Myocyte (in vitro differentiated cells): ENCODE data around the gene PRCC. TPM values are rescaled to one million over a fixed set of nuclear protein-coding genes. Genes with fewer than 3 reads are reported as not detected.

Experiments used
- DNase-seq: peaks from one replicate; pipeline ENCODE4 v3.0.0-alpha.2; 2012; ENCODE audit warnings: low read depth
- total RNA-seq: library from RNA; depleted of rRNA; stranded (reverse); fragments of >200 nt; gene quantifications from 2 replicates; pipeline ENCODE4 v1.2.3, GENCODE V29; 2014

Gene PRCC
- total RNA-seq, 1 donor from 2014 or later: 52.6 TPM

DNA sequence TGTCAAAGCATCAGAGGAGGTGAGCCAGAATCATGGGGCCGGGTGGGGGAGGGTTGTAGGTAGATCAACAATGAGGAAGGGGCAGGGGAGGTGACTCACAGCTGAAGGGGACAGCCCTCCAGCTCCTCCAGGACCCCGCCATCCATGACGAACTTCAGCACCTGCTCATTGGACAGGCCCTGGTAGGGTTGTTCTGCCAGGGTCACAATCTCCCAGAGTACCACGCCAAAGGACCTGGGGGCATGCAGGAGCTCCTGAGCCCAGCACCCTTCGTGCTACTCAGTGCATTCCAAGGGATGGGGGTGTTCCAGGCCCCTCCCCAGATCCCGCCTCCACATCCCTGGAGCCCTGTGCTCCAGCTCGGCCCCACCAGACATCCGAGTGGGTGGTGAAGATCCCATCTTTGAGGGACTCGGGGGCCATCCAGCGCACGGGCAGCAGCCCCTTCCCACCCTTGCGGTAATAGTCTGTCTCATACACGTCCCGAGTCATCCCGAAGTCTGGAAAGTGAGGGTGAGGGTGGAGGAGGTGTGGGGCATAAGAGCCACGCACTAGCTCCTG is 74.0 kb downstream of the PRCC start:
- DNase-seq: no peak

DNA sequence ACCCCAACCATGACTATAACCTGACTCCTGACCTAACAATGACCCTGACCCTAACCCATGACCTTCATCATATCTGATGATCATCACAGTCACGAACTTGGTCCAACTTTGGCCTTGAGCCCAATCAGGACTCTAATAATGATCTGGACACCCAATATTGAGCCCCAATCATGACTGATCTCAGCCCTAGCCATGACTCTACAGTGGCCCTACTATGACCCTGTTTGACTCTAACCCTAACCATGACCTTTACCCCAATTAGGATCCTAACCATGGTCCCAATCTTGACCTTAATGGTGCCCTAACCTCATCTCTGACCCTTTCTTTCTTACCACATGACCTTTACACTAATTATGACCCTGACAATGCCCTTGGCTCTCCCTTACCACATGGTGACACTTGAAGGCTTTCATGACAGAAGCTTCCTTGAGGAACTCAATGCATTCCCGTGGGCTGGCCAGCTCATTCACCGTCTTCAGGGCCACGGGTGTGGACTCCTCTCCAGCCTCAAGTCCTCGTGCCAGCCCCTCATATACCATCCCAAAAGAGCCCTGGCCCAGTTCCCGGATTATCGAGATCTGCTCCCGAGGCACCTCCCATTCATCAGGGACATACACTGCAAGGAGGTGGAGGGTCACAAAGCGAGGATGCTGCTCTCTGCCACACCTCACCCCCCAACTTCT is 75.4 kb downstream of the PRCC start:
- DNase-seq: no peak

DNA sequence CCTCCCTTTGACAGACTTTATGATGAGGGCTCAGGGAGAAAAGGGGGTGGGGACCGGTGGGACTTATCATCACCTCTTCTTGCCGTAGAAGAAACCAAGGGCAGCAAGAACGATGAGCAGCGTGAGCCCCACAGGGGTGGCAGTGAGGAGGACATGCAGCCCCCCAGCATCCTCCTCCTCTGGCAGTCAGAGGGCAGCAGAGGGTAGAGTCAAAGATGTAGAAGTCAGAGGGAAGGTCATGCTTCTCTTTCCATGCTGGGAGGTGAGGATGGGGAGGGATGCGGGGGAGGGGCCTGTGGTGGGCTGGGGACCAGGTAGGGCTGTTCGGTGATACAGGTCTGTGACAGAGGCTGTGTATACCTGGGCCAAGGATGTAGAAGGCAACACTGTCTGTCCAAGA is 76.8 kb downstream of the PRCC start:
- no peak for DNase-seq

DNA sequence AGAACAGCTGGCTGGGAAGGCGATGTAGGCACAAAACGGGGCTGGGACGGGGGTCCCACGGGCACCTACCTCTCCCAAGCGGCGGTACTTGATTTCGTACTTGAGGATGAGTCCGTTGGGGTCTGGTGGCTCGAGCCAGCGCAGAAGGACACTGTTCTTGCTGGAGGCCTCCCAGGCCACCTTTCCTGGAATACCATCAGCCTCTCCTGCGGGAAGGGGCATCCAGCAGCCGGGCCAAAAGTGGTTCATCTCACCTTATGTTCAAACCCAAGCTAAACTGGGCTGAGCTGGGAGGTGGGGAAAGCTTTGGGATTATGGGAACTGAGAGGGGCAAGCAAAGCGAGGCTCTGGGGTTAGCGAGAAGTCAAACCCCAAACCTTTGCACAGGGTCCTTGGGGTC is 77.3 kb downstream of the PRCC start:
- no peak for DNase-seq

DNA sequence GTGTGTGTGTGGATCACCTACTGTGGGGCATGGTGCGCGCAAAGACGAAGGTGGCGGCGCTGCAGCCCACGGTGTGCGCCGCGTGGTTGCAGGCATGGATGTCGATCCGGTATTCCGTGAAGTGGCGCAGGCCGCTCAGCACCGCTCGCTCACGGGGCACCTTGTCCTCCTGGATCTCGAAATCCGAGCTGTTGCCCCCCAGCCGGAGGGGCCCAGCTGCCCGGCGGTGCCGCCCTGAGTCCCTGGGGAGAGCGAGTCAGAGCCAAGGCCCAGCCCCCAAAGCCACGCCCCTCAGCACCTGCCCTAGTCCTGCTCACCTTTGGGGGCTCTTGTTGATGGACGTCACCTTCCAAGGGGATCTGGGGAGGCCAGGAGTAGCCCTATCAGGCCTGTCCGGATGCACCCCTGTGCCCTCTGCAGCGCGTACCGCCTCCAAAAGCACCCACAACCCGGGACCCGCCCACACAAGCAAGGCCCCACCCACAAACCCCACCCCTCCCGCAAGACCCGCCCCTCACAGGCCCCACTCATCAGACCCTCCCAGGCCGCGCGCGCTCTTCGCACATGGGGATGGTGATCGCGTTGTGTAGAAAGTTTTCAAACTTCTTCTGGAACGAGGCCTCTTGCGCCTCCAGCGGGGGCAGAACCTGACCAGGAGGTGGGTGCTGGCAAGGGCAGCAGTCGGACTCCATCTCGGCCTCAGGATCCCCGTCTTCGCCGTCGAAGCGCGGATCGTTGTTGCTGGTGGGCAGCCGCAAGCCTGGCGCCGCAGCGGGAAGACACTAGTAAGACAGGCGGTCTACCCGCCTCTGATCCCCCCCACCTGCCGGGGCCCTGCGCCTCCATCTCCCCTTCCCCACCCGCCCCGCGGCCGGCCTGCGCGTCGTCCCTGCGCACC is 78.0 kb downstream of the PRCC start:
- DNase-seq: no peak

DNA sequence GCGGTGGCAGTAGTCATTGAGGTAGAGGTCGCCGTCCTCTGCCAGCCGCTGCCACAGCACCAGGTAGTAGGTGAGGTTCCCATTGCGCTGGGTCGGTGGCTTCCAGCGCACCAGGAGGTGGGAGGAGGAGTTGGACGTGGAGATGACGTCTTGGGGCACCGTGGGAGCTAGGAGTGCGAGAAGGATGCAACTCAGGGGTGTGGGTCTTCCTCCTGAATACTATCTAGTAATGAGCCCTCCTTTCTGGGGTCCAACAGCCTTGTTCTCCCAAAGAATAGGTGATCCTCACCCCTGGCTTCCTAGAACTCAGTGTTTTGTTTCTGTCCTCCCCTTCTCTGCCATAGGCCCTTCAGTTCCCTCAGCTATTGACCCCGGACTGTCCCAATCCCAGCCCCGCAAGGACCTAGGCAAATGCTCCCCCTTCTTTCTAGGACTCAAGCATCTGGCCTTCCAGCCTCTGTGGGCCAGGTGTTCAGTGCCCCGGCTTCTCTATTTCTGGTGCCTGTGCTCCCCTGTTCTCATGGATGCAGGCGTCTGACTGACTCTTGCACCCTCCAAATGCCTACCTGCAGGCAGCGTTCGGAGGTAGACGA is 78.7 kb downstream of the PRCC start:
- DNase-seq: no peak

DNA sequence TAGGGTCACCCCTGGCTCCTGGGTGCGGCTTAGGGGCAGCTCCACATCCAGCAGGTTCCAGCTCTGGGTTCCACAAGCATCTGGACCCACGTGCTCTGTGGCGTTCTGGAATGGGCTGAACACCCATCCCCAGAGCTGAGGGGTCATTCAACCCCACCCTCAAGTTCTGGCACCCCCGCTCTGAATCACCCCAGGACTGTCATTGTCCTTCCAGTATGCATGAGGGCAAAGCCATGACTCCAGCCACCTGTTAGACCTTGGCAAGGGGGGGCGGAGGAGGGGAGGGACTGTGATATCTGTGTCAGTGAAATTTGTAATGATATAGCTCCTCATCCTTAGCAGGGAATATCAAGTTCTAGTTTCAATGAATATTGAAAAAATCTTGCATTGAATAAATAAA is 79.3 kb downstream of the PRCC start:
- DNase-seq: peak; percentile 52

DNA sequence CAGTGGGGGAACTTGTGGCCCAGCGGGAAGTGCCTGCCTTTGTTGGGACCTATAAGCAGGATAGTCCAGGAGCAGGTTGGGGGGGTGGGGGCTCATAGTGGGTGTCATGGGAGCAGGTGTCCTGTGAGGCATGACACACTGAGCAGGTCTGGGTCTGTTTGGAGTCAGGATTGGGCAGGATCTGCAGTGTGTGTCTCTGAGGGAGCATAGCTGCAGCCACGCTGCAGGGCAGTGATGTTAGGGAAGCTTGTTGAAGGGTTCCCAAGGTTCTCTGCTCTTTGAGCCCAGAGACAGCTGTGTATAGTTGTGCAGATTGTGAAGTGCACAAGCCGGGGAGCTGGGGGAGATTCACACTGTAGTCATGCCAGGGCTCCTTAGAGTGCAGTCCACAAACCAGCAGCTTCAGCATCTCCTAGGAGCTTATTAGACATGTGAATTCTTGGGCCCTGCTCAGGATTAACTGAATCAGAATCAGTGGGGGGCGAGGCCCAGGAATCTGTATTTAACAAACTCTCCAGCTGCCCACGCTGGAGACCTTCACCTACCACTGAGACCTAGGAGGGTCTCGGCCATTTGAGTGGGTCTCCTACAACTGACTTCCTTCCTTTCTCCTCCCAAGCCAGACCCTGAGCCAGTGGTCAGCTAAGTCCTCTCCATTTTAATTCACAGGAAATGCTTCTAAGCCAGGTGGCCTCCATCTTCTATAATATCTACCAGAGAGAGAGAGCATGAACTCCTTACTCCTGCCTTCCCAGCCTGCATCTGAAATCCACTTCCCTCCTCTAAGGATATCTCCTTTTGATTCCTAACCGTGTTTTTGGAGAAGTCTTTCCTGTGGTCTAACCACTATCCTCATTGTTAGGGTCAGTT is 80.5 kb downstream of the PRCC start:
- DNase-seq: no peak

DNA sequence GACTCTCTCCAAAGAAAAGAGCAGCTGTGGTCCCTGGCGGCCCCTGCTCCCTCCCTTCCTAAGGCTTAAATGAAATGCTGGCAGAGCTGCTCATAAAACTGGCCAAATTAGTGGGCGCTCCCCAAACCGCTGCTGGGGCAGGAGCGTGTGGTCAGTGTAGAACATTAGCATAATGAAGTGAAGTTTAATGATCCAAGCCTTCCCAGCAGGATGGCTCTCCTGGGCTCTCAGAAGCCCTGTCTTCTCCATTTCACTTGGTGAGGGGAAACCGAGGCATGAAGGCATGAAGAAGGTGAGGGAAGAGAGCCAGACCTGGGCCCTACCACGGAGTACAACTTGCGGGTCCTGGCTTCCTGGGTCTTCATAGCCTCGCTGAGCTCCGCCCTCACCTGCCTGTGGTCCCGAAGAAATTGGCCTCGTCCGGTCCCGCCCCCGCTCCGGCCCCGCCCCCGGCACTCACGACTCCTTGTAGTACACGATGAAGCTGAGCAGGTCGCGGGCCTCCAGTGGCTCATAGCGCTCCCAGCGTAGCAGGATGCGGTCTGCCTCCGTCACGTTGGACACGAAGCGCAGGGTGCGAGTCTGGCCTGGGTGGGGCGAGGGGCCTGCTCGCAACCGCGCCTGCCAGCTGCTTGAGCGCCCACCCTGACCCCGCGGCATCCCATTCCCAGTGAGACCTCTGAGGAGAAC is 81.3 kb downstream of the PRCC start:
- DNase-seq: peak; percentile 56

DNA sequence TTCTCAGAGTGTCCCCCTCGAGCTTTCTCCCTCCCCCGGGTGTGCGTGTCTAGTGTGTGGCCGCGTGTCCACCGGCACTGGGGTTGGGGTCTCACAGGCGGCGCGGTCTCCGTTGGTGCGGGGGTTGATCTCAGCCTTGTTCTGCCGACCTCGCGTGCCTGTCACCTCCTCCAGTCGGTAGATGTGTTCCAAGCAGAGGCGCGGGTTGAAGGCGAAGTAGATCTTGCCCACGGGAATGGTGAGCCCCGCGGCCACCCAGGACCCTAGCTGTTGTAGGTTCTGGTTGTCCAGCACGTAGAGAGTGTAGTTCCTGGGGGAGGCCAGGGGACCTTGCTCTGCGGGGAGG is 81.8 kb downstream of the PRCC start:
- DNase-seq: no peak

Other genes with a start within 250 kb of the PRCC start
- 0.24 and 0.52 TPM in 2 replicates for gene IQGAP3, start 195.0 kb upstream of the PRCC start, total RNA-seq
- 0.19 TPM in 1 of 2 replicates, not detected in the other for gene TTC24, start 187.8 kb upstream of the PRCC start, total RNA-seq
- 51.9 and 55.3 TPM in 2 replicates for gene NAXE, start 175.8 kb upstream of the PRCC start, total RNA-seq
- 23.4 and 29.6 TPM in 2 replicates for gene GPATCH4, start 166.1 kb upstream of the PRCC start, total RNA-seq
- gene HAPLN2, start 148.1 kb upstream of the PRCC start, total RNA-seq: not detected in 2 replicates
- gene BCAN, start 125.4 kb upstream of the PRCC start, total RNA-seq: 0.11 TPM in 1 of 2 replicates, not detected in the other
- gene NES, start 90.1 kb upstream of the PRCC start, total RNA-seq: 1,770 and 2,264 TPM in 2 replicates
- gene CRABP2, start 62.0 kb upstream of the PRCC start, total RNA-seq: 5.3 and 6.2 TPM in 2 replicates
- 8.9 and 13.5 TPM in 2 replicates for gene METTL25B, start 39.1 kb upstream of the PRCC start, total RNA-seq
- 12.8 and 19.7 TPM in 2 replicates for gene ISG20L2, start 38.8 kb upstream of the PRCC start, total RNA-seq
- 60.6 and 65.6 TPM in 2 replicates for gene MRPL24, start 26.4 kb upstream of the PRCC start, total RNA-seq
- gene HDGF, start 15.9 kb upstream of the PRCC start, total RNA-seq: 299 and 305 TPM in 2 replicates
- not detected in 2 replicates for gene SH2D2A, start 49.3 kb downstream of the PRCC start, total RNA-seq
- 0.05 TPM in 1 of 2 replicates, not detected in the other for gene INSRR, start 91.6 kb downstream of the PRCC start, total RNA-seq
- gene NTRK1, start 93.3 kb downstream of the PRCC start, total RNA-seq: 0.10 and 2.5 TPM in 2 replicates
- 0.05 TPM in 1 of 2 replicates, not detected in the other for gene PEAR1, start 126.2 kb downstream of the PRCC start, total RNA-seq
- gene LRRC71, start 153.1 kb downstream of the PRCC start, total RNA-seq: not detected in 2 replicates